Esophagus squamous epithelium (tissue), 4 donors: ENCODE measurements around the gene SUDS3.

Source experiments
- CTCF ChIP-seq, 6 experiments: fragments of 450-650 bp in 4 of 6; fragments of 200-600 bp in 2 of 6; sonication (generic) in 2 of 6; IDR thresholded peaks; one replicate each; pipeline ENCODE4 v1.5.1; 2016 to 2019; ENCODE audit warnings: antibody characterized with exemption in 6 of 6, mild to moderate bottlenecking in 4 of 6, moderate library complexity in 4 of 6
- POLR2A ChIP-seq, 4 donors: fragments of 450-650 bp; IDR thresholded peaks; one replicate each; pipeline ENCODE4 v1.6.1; 2017; ENCODE audit warnings: antibody characterized with exemption in 4 of 4, mild to moderate bottlenecking in 4 of 4, moderate library complexity in 3 of 4

DNA sequence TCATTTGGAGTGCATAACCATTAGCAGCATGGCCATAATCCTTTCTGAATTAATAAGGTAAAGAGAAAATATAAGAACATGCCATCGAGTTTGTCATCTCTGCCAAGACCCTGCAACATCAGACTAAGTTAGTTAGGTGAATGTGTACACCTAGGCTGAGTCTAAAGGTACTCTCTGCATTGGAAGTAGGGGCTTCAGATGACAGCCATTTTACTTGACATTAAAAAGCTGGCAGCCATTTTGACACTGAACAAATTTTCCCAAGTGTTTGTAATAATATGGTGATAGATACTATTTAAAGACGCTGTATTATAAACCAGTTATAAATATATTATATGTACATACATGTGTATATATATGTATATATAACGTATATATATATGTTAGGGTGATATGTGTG is 79.0 kb downstream of the SUDS3 start:
- TF ChIP-seq CTCF (IDR thresholded peaks at IDR 0.05) (no peak), POLR2A (IDR thresholded peaks at IDR 0.05) (no peak)
